ENCODE data around the gene MYO7A. TPM values are rescaled to one million over a fixed set of nuclear protein-coding genes. Genes with fewer than 3 reads are reported as not detected.

Gene MYO7A
- total and polyA plus RNA-seq, 2 experiments from 2014 or later, result 1.8 to 5.4 TPM

DNA sequence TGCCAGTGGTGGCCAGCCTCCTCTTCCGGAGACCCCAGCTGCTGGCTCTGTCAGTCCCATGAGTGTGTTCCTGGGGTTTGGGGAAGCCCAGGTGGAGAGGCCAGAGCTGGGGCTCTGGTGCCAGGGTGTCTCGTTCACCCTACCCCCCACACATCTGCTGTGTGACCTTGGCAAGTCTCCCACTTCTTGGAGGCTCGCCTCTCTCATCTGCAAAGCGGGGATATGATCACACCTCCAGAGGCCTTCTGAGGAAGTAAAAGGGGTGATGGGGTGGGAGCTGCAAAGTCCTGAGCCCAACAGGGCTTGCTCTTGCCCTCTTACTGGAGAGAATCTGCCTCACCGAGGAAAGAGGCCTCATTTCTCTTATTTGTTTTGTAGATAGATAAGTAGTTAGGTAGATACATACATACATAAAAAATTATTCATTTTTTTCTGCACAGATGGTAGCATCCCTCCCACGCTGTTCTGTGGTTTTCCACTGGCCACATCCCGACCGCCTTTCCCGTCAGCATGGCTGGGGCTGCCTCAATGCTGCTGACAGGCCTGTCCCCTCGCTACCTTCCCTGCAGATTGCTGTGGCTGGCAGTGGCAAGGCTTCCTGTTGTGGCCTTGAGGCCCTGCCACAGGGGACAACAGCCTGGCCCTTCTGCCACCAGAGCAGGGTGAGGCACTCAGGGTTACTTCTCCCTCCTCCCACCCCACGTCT, 23.9 kb downstream of the MYO7A start (continued):
- TF ChIP-seq, protein P1, sequence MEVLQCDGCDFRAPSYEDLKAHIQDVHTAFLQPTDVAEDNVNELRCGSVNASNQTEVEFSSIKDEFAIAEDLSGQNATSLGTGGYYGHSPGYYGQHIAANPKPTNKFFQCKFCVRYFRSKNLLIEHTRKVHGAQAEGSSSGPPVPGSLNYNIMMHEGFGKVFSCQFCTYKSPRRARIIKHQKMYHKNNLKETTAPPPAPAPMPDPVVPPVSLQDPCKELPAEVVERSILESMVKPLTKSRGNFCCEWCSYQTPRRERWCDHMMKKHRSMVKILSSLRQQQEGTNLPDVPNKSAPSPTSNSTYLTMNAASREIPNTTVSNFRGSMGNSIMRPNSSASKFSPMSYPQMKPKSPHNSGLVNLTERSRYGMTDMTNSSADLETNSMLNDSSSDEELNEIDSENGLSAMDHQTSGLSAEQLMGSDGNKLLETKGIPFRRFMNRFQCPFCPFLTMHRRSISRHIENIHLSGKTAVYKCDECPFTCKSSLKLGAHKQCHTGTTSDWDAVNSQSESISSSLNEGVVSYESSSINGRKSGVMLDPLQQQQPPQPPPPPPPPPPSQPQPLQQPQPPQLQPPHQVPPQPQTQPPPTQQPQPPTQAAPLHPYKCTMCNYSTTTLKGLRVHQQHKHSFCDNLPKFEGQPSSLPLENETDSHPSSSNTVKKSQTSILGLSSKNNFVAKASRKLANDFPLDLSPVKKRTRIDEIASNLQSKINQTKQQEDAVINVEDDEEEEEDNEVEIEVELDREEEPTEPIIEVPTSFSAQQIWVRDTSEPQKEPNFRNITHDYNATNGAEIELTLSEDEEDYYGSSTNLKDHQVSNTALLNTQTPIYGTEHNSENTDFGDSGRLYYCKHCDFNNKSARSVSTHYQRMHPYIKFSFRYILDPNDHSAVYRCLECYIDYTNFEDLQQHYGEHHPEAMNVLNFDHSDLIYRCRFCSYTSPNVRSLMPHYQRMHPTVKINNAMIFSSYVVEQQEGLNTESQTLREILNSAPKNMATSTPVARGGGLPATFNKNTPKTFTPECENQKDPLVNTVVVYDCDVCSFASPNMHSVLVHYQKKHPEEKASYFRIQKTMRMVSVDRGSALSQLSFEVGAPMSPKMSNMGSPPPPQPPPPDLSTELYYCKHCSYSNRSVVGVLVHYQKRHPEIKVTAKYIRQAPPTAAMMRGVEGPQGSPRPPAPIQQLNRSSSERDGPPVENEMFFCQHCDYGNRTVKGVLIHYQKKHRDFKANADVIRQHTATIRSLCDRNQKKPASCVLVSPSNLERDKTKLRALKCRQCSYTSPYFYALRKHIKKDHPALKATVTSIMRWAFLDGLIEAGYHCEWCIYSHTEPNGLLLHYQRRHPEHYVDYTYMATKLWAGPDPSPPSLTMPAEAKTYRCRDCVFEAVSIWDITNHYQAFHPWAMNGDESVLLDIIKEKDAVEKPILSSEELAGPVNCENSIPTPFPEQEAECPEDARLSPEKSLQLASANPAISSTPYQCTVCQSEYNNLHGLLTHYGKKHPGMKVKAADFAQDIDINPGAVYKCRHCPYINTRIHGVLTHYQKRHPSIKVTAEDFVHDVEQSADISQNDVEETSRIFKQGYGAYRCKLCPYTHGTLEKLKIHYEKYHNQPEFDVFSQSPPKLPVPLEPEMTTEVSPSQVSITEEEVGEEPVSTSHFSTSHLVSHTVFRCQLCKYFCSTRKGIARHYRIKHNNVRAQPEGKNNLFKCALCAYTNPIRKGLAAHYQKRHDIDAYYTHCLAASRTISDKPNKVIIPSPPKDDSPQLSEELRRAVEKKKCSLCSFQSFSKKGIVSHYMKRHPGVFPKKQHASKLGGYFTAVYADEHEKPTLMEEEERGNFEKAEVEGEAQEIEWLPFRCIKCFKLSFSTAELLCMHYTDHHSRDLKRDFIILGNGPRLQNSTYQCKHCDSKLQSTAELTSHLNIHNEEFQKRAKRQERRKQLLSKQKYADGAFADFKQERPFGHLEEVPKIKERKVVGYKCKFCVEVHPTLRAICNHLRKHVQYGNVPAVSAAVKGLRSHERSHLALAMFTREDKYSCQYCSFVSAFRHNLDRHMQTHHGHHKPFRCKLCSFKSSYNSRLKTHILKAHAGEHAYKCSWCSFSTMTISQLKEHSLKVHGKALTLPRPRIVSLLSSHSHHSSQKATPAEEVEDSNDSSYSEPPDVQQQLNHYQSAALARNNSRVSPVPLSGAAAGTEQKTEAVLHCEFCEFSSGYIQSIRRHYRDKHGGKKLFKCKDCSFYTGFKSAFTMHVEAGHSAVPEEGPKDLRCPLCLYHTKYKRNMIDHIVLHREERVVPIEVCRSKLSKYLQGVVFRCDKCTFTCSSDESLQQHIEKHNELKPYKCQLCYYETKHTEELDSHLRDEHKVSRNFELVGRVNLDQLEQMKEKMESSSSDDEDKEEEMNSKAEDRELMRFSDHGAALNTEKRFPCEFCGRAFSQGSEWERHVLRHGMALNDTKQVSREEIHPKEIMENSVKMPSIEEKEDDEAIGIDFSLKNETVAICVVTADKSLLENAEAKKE (CRISPR knock-in tag; IDR thresholded peaks at IDR 0.05), result no peak
- no peak for TF ChIP-seq CREB1 (CRISPR knock-in tag; IDR thresholded peaks at IDR 0.05; ENCODE audit: low read depth)
- no peak for TF ChIP-seq CTCF (conservative IDR thresholded peaks at IDR 0.05; ENCODE audit: low read depth in 2 of 2)
- no peak for TF ChIP-seq ZNF114 (CRISPR knock-in tag; IDR thresholded peaks at IDR 0.05)
- no peak for TF ChIP-seq STAT1 (IDR thresholded peaks at IDR 0.05; ENCODE audit: unreplicated experiment)
- TF ChIP-seq EZH2phosphoT487 (IDR thresholded peaks at IDR 0.05; ENCODE audit: unreplicated experiment), result no peak
- no peak for TF ChIP-seq POLR2AphosphoS5 (IDR thresholded peaks at IDR 0.05; ENCODE audit: low read depth)
- no peak for TF ChIP-seq ETS1 (IDR thresholded peaks at IDR 0.05)
- TF ChIP-seq NANOG (IDR thresholded peaks at IDR 0.05; ENCODE audit: borderline replicate concordance), result no peak
- no peak for TF ChIP-seq ZNF331 (CRISPR knock-in tag; IDR thresholded peaks at IDR 0.05; ENCODE audit: low read depth)
- TF ChIP-seq EZH2 (IDR thresholded peaks at IDR 0.05; ENCODE audit: low read depth, unreplicated experiment), result no peak
- TF ChIP-seq JUNB (IDR thresholded peaks at IDR 0.05; ENCODE audit: unreplicated experiment), result no peak
